Stimulated activated CD8-positive, alpha-beta memory T cell treated with anti-CD3 and anti-CD28 coated beads, Interleukin-12 subunit alpha, Interleukin-12 subunit beta, amount 100 ng/mL, for 24 hours (primary cell): ENCODE data around the gene SERINC5.

Experiments
- DNase-seq: peaks from one replicate; pipeline ENCODE4 v3.0.0-alpha.2; 2020; ENCODE audit errors: extremely low read depth

Gene SERINC5

DNA sequence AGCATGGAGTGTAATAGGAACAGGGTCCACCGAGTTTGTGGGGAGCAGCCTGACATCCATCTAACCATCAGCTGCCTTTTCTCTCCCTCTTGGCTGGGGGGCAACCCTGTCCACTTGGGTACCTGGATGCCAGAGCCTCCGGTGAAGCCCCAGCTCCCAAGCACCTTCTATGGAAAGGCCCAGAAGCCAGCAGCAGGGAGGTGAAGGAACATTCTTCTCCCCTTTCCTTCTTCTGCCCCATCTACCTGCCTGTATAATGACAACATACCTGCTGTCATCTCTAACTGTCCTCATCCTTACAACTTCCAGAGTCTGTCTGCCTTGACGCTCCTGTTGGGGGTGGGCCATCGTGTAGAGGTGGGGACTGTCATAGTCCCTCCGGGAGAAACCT is 187.6 kb downstream of the SERINC5 start:
- DNase-seq = no peak

DNA sequence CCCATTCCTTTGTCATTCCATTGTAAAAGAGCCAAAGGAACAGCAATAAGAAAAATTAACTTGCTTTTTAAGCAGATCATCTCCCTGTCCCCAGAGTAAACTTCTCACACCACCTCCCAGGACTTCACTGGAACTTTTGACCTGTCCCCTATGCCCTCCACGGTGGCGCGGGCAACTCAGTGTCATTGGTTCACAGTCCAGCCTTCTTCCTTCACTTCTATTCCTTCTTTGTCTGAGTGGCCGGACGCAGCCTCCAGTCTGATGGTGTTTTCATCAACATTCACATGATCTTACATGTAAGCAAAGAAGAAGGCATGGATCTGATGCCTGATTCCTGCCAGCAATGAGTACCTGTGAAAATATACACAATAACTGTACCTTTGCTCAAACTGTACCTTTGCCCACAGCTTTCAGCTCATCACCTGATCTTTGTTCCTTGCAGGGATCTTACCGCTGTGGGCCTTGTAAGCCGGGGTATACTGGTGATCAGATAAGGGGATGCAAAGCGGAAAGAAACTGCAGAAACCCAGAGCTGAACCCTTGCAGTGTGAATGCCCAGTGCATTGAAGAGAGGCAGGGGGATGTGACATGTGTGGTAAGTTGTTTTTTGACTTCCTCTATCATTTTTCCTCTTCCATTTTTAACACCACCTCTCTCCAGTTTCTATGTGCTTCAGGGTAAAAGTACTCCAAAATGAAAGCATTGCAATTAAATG is 188.2 kb downstream of the SERINC5 start:
- DNase-seq = no peak

DNA sequence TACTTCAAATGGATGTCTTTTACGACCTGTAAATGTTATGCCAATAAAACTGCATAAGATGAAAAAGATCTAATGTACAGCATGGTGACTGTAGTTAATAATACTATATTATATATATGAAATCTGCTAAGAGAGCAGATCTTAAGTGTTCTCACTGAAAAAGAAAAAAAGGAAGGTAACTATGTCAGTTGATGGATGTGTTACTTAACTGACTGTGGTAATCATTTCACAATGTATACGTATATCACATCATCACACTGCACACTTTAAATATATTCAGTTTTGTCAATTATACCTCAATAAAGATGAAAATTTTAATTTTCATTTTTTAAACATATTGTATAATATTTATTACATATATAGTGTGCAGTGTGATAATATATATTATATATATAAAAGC is 188.8 kb downstream of the SERINC5 start:
- DNase-seq = no peak

DNA sequence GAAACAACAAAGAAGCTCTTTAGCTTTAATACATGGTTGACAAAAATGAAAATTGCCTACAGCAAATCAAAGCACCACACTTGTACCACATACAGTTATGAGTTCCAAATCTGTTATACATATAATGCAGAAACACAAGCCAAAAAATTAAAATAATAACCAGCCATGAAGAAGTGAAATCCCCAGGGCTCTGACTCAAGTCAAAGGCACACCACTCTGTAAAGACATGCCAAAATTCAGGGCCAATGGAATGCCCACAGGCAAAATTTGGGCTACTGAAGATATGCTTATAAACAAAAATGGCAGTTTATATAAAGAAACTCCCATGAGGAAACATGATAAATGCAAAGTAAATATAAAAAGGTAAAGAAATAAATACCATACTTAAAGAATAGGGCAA is 191.7 kb downstream of the SERINC5 start:
- DNase-seq = no peak
